NCI-H2227 (cell line): ENCODE results near the gene DENND1A.
A peak's percentile ranks its signal among the peaks of the same experiment; 100 is the strongest.

Source experiments
- DNase-seq: peaks from one replicate; lab custom pipeline; 2025; ENCODE audit not compliant: unreplicated experiment; lab: John Stamatoyannopoulos, UW

Gene DENND1A

GRCh38 chr9:123421801-123422455 lies 508.0 kb downstream of the DENND1A start:
- no peak for DNase-seq

GRCh38 chr9:123421186-123421585 lies 508.7 kb downstream of the DENND1A start:
- no peak for DNase-seq

GRCh38 chr9:123420592-123421111 lies 509.3 kb downstream of the DENND1A start:
- DNase-seq = peak; percentile 28

GRCh38 chr9:123419721-123420591 lies 510.0 kb downstream of the DENND1A start:
- no peak for DNase-seq

GRCh38 chr9:123419091-123419490 lies 510.8 kb downstream of the DENND1A start:
- DNase-seq = no peak

GRCh38 chr9:123418506-123418905 lies 511.4 kb downstream of the DENND1A start:
- DNase-seq = no peak

- DNase-seq = no peak
These were observed 511.9 kb downstream of the DENND1A start for GRCh38 chr9:123418052-123418430.

GRCh38 chr9:123417289-123418051 lies 512.5 kb downstream of the DENND1A start:
- DNase-seq = no peak

- DNase-seq = no peak
These were observed 513.8 kb downstream of the DENND1A start for GRCh38 chr9:123416176-123416575.

GRCh38 chr9:123414936-123415930 lies 514.7 kb downstream of the DENND1A start:
- no peak for DNase-seq

- DNase-seq = no peak
These were observed 515.7 kb downstream of the DENND1A start for GRCh38 chr9:123414204-123414603.

GRCh38 chr9:123412171-123412820 lies 517.6 kb downstream of the DENND1A start:
- DNase-seq = no peak

- no peak for DNase-seq
These were observed 518.3 kb downstream of the DENND1A start for GRCh38 chr9:123411636-123412035.

- no peak for DNase-seq
These were observed 518.7 kb downstream of the DENND1A start for GRCh38 chr9:123411191-123411590.

GRCh38 chr9:123410281-123410910 lies 519.5 kb downstream of the DENND1A start:
- no peak for DNase-seq

GRCh38 chr9:123408313-123409262 lies 521.3 kb downstream of the DENND1A start:
- no peak for DNase-seq

- DNase-seq = peak; percentile 25
These were observed 522.6 kb downstream of the DENND1A start for GRCh38 chr9:123407217-123407851.
